Keratinocyte (primary cell): ENCODE results near the gene HSBP1. TPM values are rescaled to one million over a fixed set of nuclear protein-coding genes. Genes with fewer than 3 reads are reported as not detected.

Experiments used
- DNase-seq: peaks from one replicate; pipeline ENCODE4 v3.0.0-alpha.2; 2011; ENCODE audit warnings: low read depth, missing footprints, low spot score
- FAIRE-seq: peaks from 2 replicates; lab custom pipeline; 2011; peaks lifted over from hg19 to GRCh38; lab: Jason Lieb, UNC
- H2AFZ ChIP-seq: 2 replicates; pipeline ENCODE4 v1.6.0; 2012; ENCODE audit warnings: low read length, control low read depth, inconsistent platforms; ENCODE audit not compliant: control insufficient read depth
- H3K27ac ChIP-seq: 2 replicates; pipeline ENCODE4 v1.5.1; 2011; ENCODE audit warnings: low read length; ENCODE audit not compliant: control insufficient read depth, insufficient read depth
- H3K27me3 ChIP-seq: 3 replicates; pipeline ENCODE4 v1.6.0; 2011; ENCODE audit warnings: low read length; ENCODE audit not compliant: control insufficient read depth, insufficient read depth; ENCODE audit errors: extremely low read depth
- H3K36me3 ChIP-seq, 2 experiments: 2 replicates in 1 of 2; 3 replicates in 1 of 2; pipeline ENCODE4 v1.5.1; 2011; ENCODE audit warnings: low read length in 2 of 2, mild to moderate bottlenecking in 1 of 2; ENCODE audit not compliant: control insufficient read depth in 2 of 2, insufficient read depth in 2 of 2; ENCODE audit errors: extremely low read depth in 1 of 2
- H3K4me1 ChIP-seq: 3 replicates; pipeline ENCODE4 v1.5.1; 2011; ENCODE audit warnings: low read length; ENCODE audit not compliant: control insufficient read depth, insufficient read depth; ENCODE audit errors: extremely low read depth
- H3K4me2 ChIP-seq: 3 replicates; pipeline ENCODE4 v1.6.0; 2011; ENCODE audit warnings: low read depth, low read length; ENCODE audit not compliant: control insufficient read depth, insufficient read depth; ENCODE audit errors: extremely low read depth
- H3K4me3 ChIP-seq, 3 experiments: fragments of 200-600 bp in 1 of 3; sonication (generic) in 1 of 3; 2 replicates in 2 of 3; 3 replicates in 1 of 3; pipeline ENCODE4 v1.5.1; 2011 to 2016; ENCODE audit warnings: low read length in 3 of 3, mild to moderate bottlenecking in 3 of 3, control low read depth in 2 of 3, inconsistent platforms in 1 of 3, low read depth in 1 of 3, mixed read lengths in 1 of 3, mixed run types in 1 of 3, moderate library complexity in 1 of 3; ENCODE audit not compliant: control insufficient read depth in 2 of 3, insufficient read depth in 2 of 3; ENCODE audit errors: extremely low read depth in 1 of 3
- H3K79me2 ChIP-seq: 2 replicates; pipeline ENCODE4 v1.6.0; 2012; ENCODE audit warnings: low read length; ENCODE audit not compliant: control insufficient read depth, insufficient read depth
- H3K9ac ChIP-seq: 3 replicates; pipeline ENCODE4 v1.6.0; 2011; ENCODE audit warnings: low read length; ENCODE audit not compliant: control insufficient read depth, insufficient read depth; ENCODE audit errors: extremely low read depth
- H3K9me1 ChIP-seq: 3 replicates; pipeline ENCODE4 v1.6.0; 2011; ENCODE audit warnings: low read length; ENCODE audit not compliant: control insufficient read depth, insufficient read depth; ENCODE audit errors: extremely low read depth
- H3K9me3 ChIP-seq: 2 replicates; pipeline ENCODE4 v1.5.1; 2012; ENCODE audit warnings: low read depth, low read length; ENCODE audit not compliant: control insufficient read depth
- H4K20me1 ChIP-seq: 3 replicates; pipeline ENCODE4 v1.6.0; 2011; ENCODE audit warnings: low read length; ENCODE audit not compliant: control insufficient read depth, insufficient read depth; ENCODE audit errors: extremely low read depth
- CTCF ChIP-seq, 3 experiments: IDR thresholded peaks in 1 of 3; conservative IDR thresholded peaks in 1 of 3; optimal IDR thresholded peaks in 1 of 3; 2 replicates in 2 of 3; 3 replicates in 1 of 3; pipeline versions ENCODE3 to v1.5.1; 2011; ENCODE audit warnings: low read length in 3 of 3, mild to moderate bottlenecking in 3 of 3, moderate library complexity in 2 of 3, control low read depth in 1 of 3, inconsistent platforms in 1 of 3; ENCODE audit not compliant: insufficient read depth in 2 of 3; ENCODE audit errors: extremely low read depth in 1 of 3
- EZH2 ChIP-seq: IDR thresholded peaks from one replicate; pipeline ENCODE4 v1.6.1; 2012; ENCODE audit warnings: inconsistent platforms, mild to moderate bottlenecking, low read length, moderate library complexity
- dilution Hi-C: fragments of 300-500 bp; cut with MboI; formaldehyde crosslinking; loops from one replicate; pipeline ENCODE4 v1.7.0; 2020; ENCODE audit warnings: low sequenced_read_pairs; ENCODE audit not compliant: extremely low pct_ligation_motif_present
- polyA plus RNA-seq, 5 experiments: library from polyadenylated mRNA; depleted of rRNA in 3 of 5; stranded (reverse) in 3 of 5; stranded (forward) in 1 of 5; unstranded in 1 of 5; fragments of >200 nt; gene quantifications; 1 replicate in 1 of 5; 2 replicates in 3 of 5; 3 replicates in 1 of 5; pipeline versions ENCODE4 v1.2.1 to v1.2.3, GENCODE V29; 2011 to 2012; ENCODE audit warnings: missing spikeins in 2 of 5, low read depth in 1 of 5, low replicate concordance in 1 of 5

The HSBP1 gene
- polyA plus RNA-seq, 1 donor (not counting 4 experiments of a cell fraction or from before 2014, with no cell fraction given), result 264 TPM

DNA sequence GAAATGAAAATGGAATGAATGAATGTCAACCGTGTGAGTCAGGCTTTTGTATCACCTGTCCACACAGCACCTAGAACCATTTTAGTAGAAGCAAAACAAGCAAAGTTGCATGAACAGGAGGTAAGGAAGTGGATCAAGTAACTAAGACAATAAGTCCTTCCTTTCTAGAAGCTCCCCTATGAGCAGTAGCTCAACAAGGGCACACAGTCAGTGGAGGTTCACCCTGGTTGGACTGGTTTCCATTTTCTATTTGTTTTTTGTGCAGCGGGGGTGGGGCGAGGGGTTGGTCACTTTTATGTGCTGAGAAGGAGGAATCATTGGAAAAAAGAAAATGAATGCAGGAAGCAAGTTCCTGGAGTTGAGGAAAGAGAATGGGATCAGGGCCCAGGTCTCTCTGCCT lies 4.0 kb upstream of the HSBP1 start:
- Histone ChIP-seq H3K4me2 (no peak overlapping the region), H3K27me3 (no peaks in the 10 kb centered on the region), H3K9me3 (no peaks in the 10 kb centered on the region), H3K4me3 (no peak overlapping the region), H3K9me1 (no peaks in the 10 kb centered on the region), H3K36me3 (no peaks in the 10 kb centered on the region), H3K27ac (no peak overlapping the region), H2AFZ (no peak overlapping the region), H3K79me2 (peaks cover 9% of the 10 kb centered on the region), H3K4me1 (peaks cover 19% of the 10 kb centered on the region), H3K9ac (no peak overlapping the region), H4K20me1 (peaks cover 1% of the 10 kb centered on the region)
- FAIRE-seq, result no peak
- TF ChIP-seq CTCF (optimal IDR thresholded peaks at IDR 0.05 in 1 of 3, IDR thresholded peaks at IDR 0.05 in 1 of 3, conservative IDR thresholded peaks at IDR 0.05 in 1 of 3; ENCODE audit: extremely low read depth in 1 of 3, insufficient read depth in 2 of 3, low read length in 3 of 3) (no peak), EZH2 (no peak)
- dilution Hi-C loops, result no loop called here
- DNase-seq, result no peak

GRCh38 chr16:83804366-83804765 lies 3.4 kb upstream of the HSBP1 start:
- Histone ChIP-seq H3K4me2 (no peak overlapping the region), H3K9me1 (no peaks in the 10 kb centered on the region), H3K4me3 (no peak overlapping the region), H3K79me2 (peaks cover 14% of the 10 kb centered on the region), H4K20me1 (peaks cover 3% of the 10 kb centered on the region), H3K9me3 (no peaks in the 10 kb centered on the region), H2AFZ (no peak overlapping the region), H3K27ac (no peak overlapping the region), H3K4me1 (peaks cover 23% of the 10 kb centered on the region), H3K36me3 (no peaks in the 10 kb centered on the region), H3K9ac (no peak overlapping the region), H3K27me3 (no peaks in the 10 kb centered on the region)
- no peak for TF ChIP-seq EZH2
- no peak for TF ChIP-seq CTCF (optimal IDR thresholded peaks at IDR 0.05 in 1 of 3, IDR thresholded peaks at IDR 0.05 in 1 of 3, conservative IDR thresholded peaks at IDR 0.05 in 1 of 3; ENCODE audit: extremely low read depth in 1 of 3, insufficient read depth in 2 of 3, low read length in 3 of 3)
- no peak for DNase-seq
- no peak for FAIRE-seq
- dilution Hi-C loops, result no loop called here
